ENCODE data around the gene MMS19. TPM values are rescaled to one million over a fixed set of nuclear protein-coding genes. Genes with fewer than 3 reads are reported as not detected.

Gene MMS19
- polyA plus RNA-seq, 3 donors, result 23.2 to 74.5 (median 29.2) TPM

GRCh38 chr10:97499561-97500296 is 1.5 kb upstream of the MMS19 start:
- Mint-ChIP-seq H3K9me3 (peaks cover 0 to 2% (median 0%) of the 10 kb centered on the region in 7 donors), H3K27me3 (ENCODE audit: low read depth in 3 of 3) (peaks cover 0 to 2% (median 0%) of the 10 kb centered on the region in 3 donors), H3K36me3 (peaks cover 4 to 13% of the 10 kb centered on the region in 2 donors), H3K4me1 (peaks cover 51% of the 10 kb centered on the region), H3K4me3 (peak overlapping the region; percentile 92 to 93), H3K27ac (peak overlapping the region; percentile 52 to 91 (median 83))
- H3K27me3 ChIP-seq (ENCODE audit: control insufficient read depth in 2 of 2, insufficient read depth in 2 of 2, low read length in 2 of 2), result no peaks in the 10 kb centered on the region
- peak overlapping the region; percentile 82 for H3K9ac ChIP-seq (ENCODE audit: insufficient read depth, low read length, poor library complexity, severe bottlenecking)
- peak; percentile 38 to 66 (median 62) for DNase-seq
- H3K4me1 ChIP-seq (ENCODE audit: control insufficient read depth in 1 of 2, insufficient read depth in 2 of 2, low read length in 2 of 2), result peaks cover 27 to 56% of the 10 kb centered on the region in 2 donors
- peak overlapping the region; percentile 27 to 90 for H3K27ac ChIP-seq (ENCODE audit: low read depth in 1 of 2, low read length in 2 of 2)
- peak overlapping the region; percentile 67 to 96 (median 95) for H3K4me3 ChIP-seq (replicated peaks in 1 of 3; ENCODE audit: low read depth in 2 of 3, low read length in 3 of 3)
- peaks cover 73% of the 10 kb centered on the region for H4K20me1 ChIP-seq (ENCODE audit: insufficient read depth, low read length)
- intact Hi-C loops (cut with micrococcal nuclease), result loop anchor here (5.0 to 10.0 kb wide), 7 partner anchors 52 to 165 kb away; partner anchors contain the start of genes EXOSC1 (in 2 of the 2), ZDHHC16 (in 2 of the 2), FRAT2 (in 1 of the 2) and MORN4 (in 1 of the 2)
- under 1% methylated on average over 36 of the region's 41 CpGs for WGBS (ENCODE audit: insufficient coverage)
- TF ChIP-seq CTCF (IDR thresholded peaks at IDR 0.05), result no peak
- H3K9me3 ChIP-seq (replicated peaks in 1 of 2; ENCODE audit: control insufficient read depth in 1 of 2, insufficient read depth in 1 of 2, low read length in 2 of 2), result no peaks in the 10 kb centered on the region
- peak overlapping the region; percentile 92 for H3K4me2 ChIP-seq (replicated peaks; ENCODE audit: extremely low read depth, low read length, poor library complexity, severe bottlenecking)
- peaks cover 58% of the 10 kb centered on the region for H3K79me2 ChIP-seq (ENCODE audit: insufficient read depth, low read length)
- H3K36me3 ChIP-seq (replicated peaks in 1 of 2; ENCODE audit: control insufficient read depth in 1 of 2, insufficient read depth in 2 of 2, low read length in 2 of 2), result no peaks in the 10 kb centered on the region
- H2AFZ ChIP-seq (ENCODE audit: insufficient read depth, low read depth, low read length, poor library complexity, severe bottlenecking), result peak overlapping the region; percentile 96

GRCh38 chr10:97498841-97499560 is 779 bp upstream of the MMS19 start, which contains the start of gene UBTD1:
UBTD1 (plus strand) TSS chr10:97498924; CDS start chr10:97499204, 280 bp downstream.
- DNase-seq, result peak in 1 of 3 donors; percentile 32
- Histone ChIP-seq H3K79me2 (ENCODE audit: insufficient read depth, low read length) (peaks cover 61% of the 10 kb centered on the region), H4K20me1 (ENCODE audit: insufficient read depth, low read length) (peaks cover 73% of the 10 kb centered on the region), H3K4me1 (ENCODE audit: control insufficient read depth in 1 of 2, insufficient read depth in 2 of 2, low read length in 2 of 2) (peaks cover 27 to 56% of the 10 kb centered on the region in 2 donors), H3K4me3 (replicated peaks in 1 of 3; ENCODE audit: low read depth in 2 of 3, low read length in 3 of 3) (peak within 1 kb of the TSS; percentile 67 to 96 (median 95)), H3K36me3 (replicated peaks in 1 of 2; ENCODE audit: control insufficient read depth in 1 of 2, insufficient read depth in 2 of 2, low read length in 2 of 2) (peaks cover 0 to 3% of the 10 kb centered on the region in 2 donors), H3K9me3 (replicated peaks in 1 of 2; ENCODE audit: control insufficient read depth in 1 of 2, insufficient read depth in 1 of 2, low read length in 2 of 2) (no peaks in the 10 kb centered on the region), H3K9ac (ENCODE audit: insufficient read depth, low read length, poor library complexity, severe bottlenecking) (peak within 1 kb of the TSS; percentile 82), H3K4me2 (replicated peaks; ENCODE audit: extremely low read depth, low read length, poor library complexity, severe bottlenecking) (peak within 1 kb of the TSS; percentile 92), H3K27me3 (ENCODE audit: control insufficient read depth in 2 of 2, insufficient read depth in 2 of 2, low read length in 2 of 2) (no peaks in the 10 kb centered on the region), H2AFZ (ENCODE audit: insufficient read depth, low read depth, low read length, poor library complexity, severe bottlenecking) (peak within 1 kb of the TSS; percentile 96), H3K27ac (ENCODE audit: low read depth in 1 of 2, low read length in 2 of 2) (peak within 1 kb of the TSS; percentile 79 to 90)
- intact Hi-C loops (cut with micrococcal nuclease), result loop anchor here (5.0 to 10.0 kb wide), 6 partner anchors 52 to 164 kb away; partner anchors contain the start of genes EXOSC1 (in 2 of the 2), ZDHHC16 (in 2 of the 2), FRAT2 (in 1 of the 2) and RRP12 (in 1 of the 2)
- Mint-ChIP-seq H3K36me3 (peaks cover 10 to 13% of the 10 kb centered on the region in 2 donors), H3K9me3 (peaks cover 0 to 2% (median 0%) of the 10 kb centered on the region in 7 donors), H3K27ac (peak within 1 kb of the TSS; percentile 88 to 96 (median 94)), H3K4me3 (peak within 1 kb of the TSS; percentile 92 to 97), H3K4me1 (peaks cover 59% of the 10 kb centered on the region), H3K27me3 (ENCODE audit: low read depth in 3 of 3) (peaks cover 0 to 2% (median 0%) of the 10 kb centered on the region in 3 donors)
- TF ChIP-seq CTCF (IDR thresholded peaks at IDR 0.05), result no peak
- under 1% methylated on average over 66 of the region's 66 CpGs for WGBS (ENCODE audit: insufficient coverage)

All from CD14-positive monocyte (primary cell).